Measurements from ENCODE around the gene PDILT.

- TF ChIP-seq CTCF (IDR thresholded peaks at IDR 0.05) (no peak), POLR2A (IDR thresholded peaks at IDR 0.05) (no peak)
Measured at GRCh38 chr16:20402651-20403050, 1.9 kb downstream of the PDILT start.

Measured in thyroid gland (tissue), 4 donors.